SK-N-SH (cell line): Measurements from ENCODE around the gene LRMDA.

Experiments
- CTCF ChIP-seq: fragments of 200-600 bp; sonication (generic); IDR thresholded peaks from 2 replicates; pipeline ENCODE4 v1.6.1; 2017; ENCODE audit warnings: antibody characterized with exemption, mild to moderate bottlenecking, moderate library complexity
- EP300 ChIP-seq, 2 experiments: IDR thresholded peaks; 2 replicates each; pipeline versions ENCODE4 v1.4.0 to v1.6.1; 2012; ENCODE audit warnings: borderline replicate concordance in 1 of 2, low read depth in 1 of 2, low read length in 1 of 2
- EZH2phosphoT487 ChIP-seq: fragments of 200-600 bp; sonication (generic); IDR thresholded peaks from 2 replicates; pipeline ENCODE4 v1.6.1; 2017; ENCODE audit warnings: low read depth, mixed run types, mild to moderate bottlenecking, antibody characterized with exemption, moderate library complexity, borderline replicate concordance
- MAX ChIP-seq: IDR thresholded peaks from 2 replicates; pipeline ENCODE4 v1.4.0; 2012; ENCODE audit warnings: low read depth
- MEF2A ChIP-seq: IDR thresholded peaks from 2 replicates; pipeline ENCODE4 v1.4.0; 2012; ENCODE audit warnings: low read depth, borderline replicate concordance
- PBX3 ChIP-seq: IDR thresholded peaks from 2 replicates; pipeline ENCODE4; 2012
- POLR2AphosphoS5 ChIP-seq: IDR thresholded peaks from 2 replicates; pipeline ENCODE4 v1.6.1; 2012; ENCODE audit warnings: low read depth, low read length
- RAD21 ChIP-seq: IDR thresholded peaks from 2 replicates; pipeline ENCODE4 v1.6.1; 2012; ENCODE audit warnings: mild to moderate bottlenecking, low read length
- SIN3A ChIP-seq: IDR thresholded peaks from 2 replicates; pipeline ENCODE4 v1.6.1; 2012; ENCODE audit warnings: low read depth, mild to moderate bottlenecking, low read length, moderate library complexity, borderline replicate concordance
- SMC3 ChIP-seq: IDR thresholded peaks from 2 replicates; pipeline ENCODE4 v1.6.1; 2012; ENCODE audit warnings: low read depth, low read length, improper control_type of control experiment
- USF1 ChIP-seq: IDR thresholded peaks from 2 replicates; pipeline ENCODE4 v1.4.0; 2012; ENCODE audit warnings: low read depth, borderline replicate concordance
- YY1 ChIP-seq: IDR thresholded peaks from 2 replicates; pipeline ENCODE4 v1.4.0; 2012; ENCODE audit warnings: low read depth, mild to moderate bottlenecking
- ZBTB33 ChIP-seq: IDR thresholded peaks from 2 replicates; pipeline ENCODE4 v1.4.0; 2012; ENCODE audit warnings: low read depth, borderline replicate concordance

- TF ChIP-seq SIN3A (no peak), PBX3 (no peak), CTCF (no peak), ZBTB33 (no peak), EZH2phosphoT487 (no peak), RAD21 (no peak), POLR2AphosphoS5 (no peak), EP300 (IDR thresholded peaks at IDR 0.05; ENCODE audit: borderline replicate concordance in 1 of 2, low read depth in 1 of 2, low read length in 1 of 2) (no peak), SMC3 (no peak), MAX (no peak), YY1 (no peak), MEF2A (no peak), USF1 (no peak)
Observed at GRCh38 chr10:75527542-75527941, 96.1 kb downstream of the LRMDA start.
